Sigmoid colon (tissue), 7 donors: ENCODE data around the gene TRAM2. TPM values are rescaled to one million over a fixed set of nuclear protein-coding genes. Genes with fewer than 3 reads are reported as not detected.

Experiments
- DNase-seq: peaks from one replicate; pipeline ENCODE4 v3.0.0-alpha.2; 2019
- H3K27ac ChIP-seq, 4 donors: fragments of 200-600 bp; sonication (generic); one replicate each; pipeline ENCODE4 v1.5.1; 2016 to 2019; ENCODE audit warnings: mild to moderate bottlenecking in 1 of 4
- H3K27me3 ChIP-seq, 3 donors: fragments of 200-600 bp; sonication (generic); one replicate each; pipeline ENCODE4 v1.5.1; 2019; ENCODE audit warnings: mild to moderate bottlenecking in 1 of 3
- H3K36me3 ChIP-seq, 4 donors: fragments of 200-600 bp; sonication (generic); one replicate each; pipeline ENCODE4 v1.5.1; 2016 to 2019
- H3K4me1 ChIP-seq, 4 donors: fragments of 200-600 bp; sonication (generic); one replicate each; pipeline ENCODE4 v1.5.1; 2017 to 2019
- H3K4me3 ChIP-seq, 4 donors: fragments of 200-600 bp; sonication (generic); one replicate each; pipeline ENCODE4 v1.5.1; 2017 to 2019; ENCODE audit warnings: mild to moderate bottlenecking in 2 of 4, moderate library complexity in 1 of 4
- H3K9me3 ChIP-seq, 4 donors: fragments of 200-600 bp in 3 of 4; sonication (generic) in 3 of 4; one replicate each; pipeline versions ENCODE4 v1.5.1 to v1.6.1; 2013 to 2019
- CTCF ChIP-seq, 4 experiments: fragments of 450-650 bp in 3 of 4; fragments of 200-600 bp in 1 of 4; IDR thresholded peaks; one replicate each; pipeline ENCODE4 v1.5.1; 2016 to 2019; ENCODE audit warnings: antibody characterized with exemption in 4 of 4, mild to moderate bottlenecking in 3 of 4, moderate library complexity in 2 of 4
- EP300 ChIP-seq, 4 donors: sonication (generic); formaldehyde crosslinking; IDR thresholded peaks; one replicate each; pipeline ENCODE4 v1.6.1; 2017; ENCODE audit warnings: antibody characterized with exemption in 4 of 4
- POLR2A ChIP-seq, 2 donors: fragments of 450-650 bp; IDR thresholded peaks; one replicate each; pipeline ENCODE4 v1.6.1; 2016; ENCODE audit warnings: antibody characterized with exemption in 2 of 2, mild to moderate bottlenecking in 2 of 2, moderate library complexity in 2 of 2
- POLR2AphosphoS5 ChIP-seq, 4 donors: sonication (generic); formaldehyde crosslinking; IDR thresholded peaks; one replicate each; pipeline ENCODE4 v1.6.1; 2017; ENCODE audit warnings: antibody characterized with exemption in 4 of 4
- WGBS, 2 donors: extraction: QIAGEN DNeasy Blood & Tissue Kit; methylation state at CpG; one replicate each; pipeline ENCODE4 v1.1.7; 2013; 5-methylcytosine and 5-hydroxymethylcytosine counted together
- intact Hi-C: fragments of 100-400 bp; cut with DNase I; formaldehyde crosslinking; loops from one replicate; pipeline ENCODE4 v1.15.1; 2023
- polyA plus RNA-seq, 3 donors: library from polyadenylated mRNA; stranded (reverse); fragments of 200-250 nt; gene quantifications; one replicate each; pipeline ENCODE4 v1.2.3, GENCODE V29; 2013
- total RNA-seq, 4 donors: library from RNA; depleted of rRNA; stranded (reverse); fragments of >200 nt; gene quantifications; one replicate each; pipeline ENCODE4 v1.1.0, GENCODE V29; 2016
- donor health status: healthy with polysubstance abuse.
- donor health status: Bipolar disorder and iron deficiency.
- donor health status: healthy.

The TRAM2 gene
- total and polyA plus RNA-seq, 7 donors, result 1.8 to 15.0 (median 10.7) TPM

GRCh38 chr6:52496631-52497030, 80.2 kb downstream of the TRAM2 start:
- TF ChIP-seq POLR2AphosphoS5 (IDR thresholded peaks at IDR 0.05), result no peak
- no peak for TF ChIP-seq EP300 (IDR thresholded peaks at IDR 0.05)
- TF ChIP-seq CTCF (IDR thresholded peaks at IDR 0.05), result no peak
- TF ChIP-seq POLR2A (IDR thresholded peaks at IDR 0.05), result no peak
- no peak overlapping the region for H3K27ac ChIP-seq
- peaks cover 0 to 3% (median 0%) of the 10 kb centered on the region in 4 donors for H3K36me3 ChIP-seq
- peaks cover 0 to 33% (median 22%) of the 10 kb centered on the region in 4 donors for H3K4me1 ChIP-seq
- intact Hi-C loops, result no loop called here
- H3K4me3 ChIP-seq, result no peak overlapping the region
- no peak for DNase-seq
- H3K27me3 ChIP-seq, result no peaks in the 10 kb centered on the region
- WGBS, 2 donors, result 90 to 92% methylated on average over 2 of the region's 2 CpGs
- H3K9me3 ChIP-seq, result no peaks in the 10 kb centered on the region

- 66 to 75% methylated on average over 3 of the region's 3 CpGs for WGBS, 2 donors
- no peaks in the 10 kb centered on the region for H3K36me3 ChIP-seq
- no peaks in the 10 kb centered on the region for H3K27me3 ChIP-seq
- DNase-seq, result no peak
- peaks cover 0 to 33% (median 22%) of the 10 kb centered on the region in 4 donors for H3K4me1 ChIP-seq
- H3K4me3 ChIP-seq, result no peak overlapping the region
- H3K27ac ChIP-seq, result no peak overlapping the region
- no peaks in the 10 kb centered on the region for H3K9me3 ChIP-seq
- TF ChIP-seq POLR2A (IDR thresholded peaks at IDR 0.05) (no peak), EP300 (IDR thresholded peaks at IDR 0.05) (no peak), POLR2AphosphoS5 (IDR thresholded peaks at IDR 0.05) (no peak), CTCF (IDR thresholded peaks at IDR 0.05) (no peak)
- intact Hi-C loops, result no loop called here
These were observed 80.9 kb downstream of the TRAM2 start for GRCh38 chr6:52495922-52496321.

GRCh38 chr6:52494298-52495072, 82.4 kb downstream of the TRAM2 start:
- H3K4me1 ChIP-seq, result peaks cover 0 to 21% (median 15%) of the 10 kb centered on the region in 4 donors
- TF ChIP-seq EP300 (IDR thresholded peaks at IDR 0.05) (no peak), POLR2AphosphoS5 (IDR thresholded peaks at IDR 0.05) (no peak)
- H3K36me3 ChIP-seq, result no peaks in the 10 kb centered on the region
- 94 to 97% methylated on average over 7 of the region's 7 CpGs for WGBS, 2 donors
- no peak overlapping the region for H3K4me3 ChIP-seq
- H3K27ac ChIP-seq, result no peak overlapping the region
- no peaks in the 10 kb centered on the region for H3K9me3 ChIP-seq
- DNase-seq, result no peak
- intact Hi-C loops, result no loop called here
- H3K27me3 ChIP-seq, result no peaks in the 10 kb centered on the region

- intact Hi-C loops, result no loop called here
- Histone ChIP-seq H3K4me1 (peaks cover 0 to 12% (median 10%) of the 10 kb centered on the region in 4 donors), H3K4me3 (no peak overlapping the region), H3K9me3 (no peaks in the 10 kb centered on the region), H3K27ac (no peak overlapping the region), H3K36me3 (no peaks in the 10 kb centered on the region), H3K27me3 (no peaks in the 10 kb centered on the region)
- TF ChIP-seq CTCF (IDR thresholded peaks at IDR 0.05), result no peak
- no peak for TF ChIP-seq POLR2AphosphoS5 (IDR thresholded peaks at IDR 0.05)
- TF ChIP-seq EP300 (IDR thresholded peaks at IDR 0.05), result no peak
- TF ChIP-seq POLR2A (IDR thresholded peaks at IDR 0.05), result no peak
- no peak for DNase-seq
- 60 to 69% methylated on average over 3 of the region's 3 CpGs for WGBS, 2 donors
These were observed 83.2 kb downstream of the TRAM2 start for GRCh38 chr6:52493669-52494068.

- H3K4me1 ChIP-seq, result no peaks in the 10 kb centered on the region
- intact Hi-C loops, result no loop called here
- 75 to 78% methylated on average over 14 of the region's 14 CpGs for WGBS, 2 donors
- H3K9me3 ChIP-seq, result no peaks in the 10 kb centered on the region
- H3K27me3 ChIP-seq, result no peaks in the 10 kb centered on the region
- DNase-seq, result no peak
- TF ChIP-seq EP300 (IDR thresholded peaks at IDR 0.05), result no peak
- H3K36me3 ChIP-seq, result no peaks in the 10 kb centered on the region
- no peak overlapping the region for H3K27ac ChIP-seq
- no peak overlapping the region for H3K4me3 ChIP-seq
These were observed 85.4 kb downstream of the TRAM2 start for GRCh38 chr6:52491203-52492069.
